UCSD-AML1 (cell line): ENCODE results near the gene AOPEP.
"Not testable (repeated sequence)": the region's sequence is repeated elsewhere in the genome, so short reads cannot be mapped to it uniquely, and the experiment has no call there.

Source experiments
- DNase-seq: peaks from one replicate; lab custom pipeline; 2025; ENCODE audit not compliant: unreplicated experiment; lab: John Stamatoyannopoulos, UW

Gene AOPEP

DNA sequence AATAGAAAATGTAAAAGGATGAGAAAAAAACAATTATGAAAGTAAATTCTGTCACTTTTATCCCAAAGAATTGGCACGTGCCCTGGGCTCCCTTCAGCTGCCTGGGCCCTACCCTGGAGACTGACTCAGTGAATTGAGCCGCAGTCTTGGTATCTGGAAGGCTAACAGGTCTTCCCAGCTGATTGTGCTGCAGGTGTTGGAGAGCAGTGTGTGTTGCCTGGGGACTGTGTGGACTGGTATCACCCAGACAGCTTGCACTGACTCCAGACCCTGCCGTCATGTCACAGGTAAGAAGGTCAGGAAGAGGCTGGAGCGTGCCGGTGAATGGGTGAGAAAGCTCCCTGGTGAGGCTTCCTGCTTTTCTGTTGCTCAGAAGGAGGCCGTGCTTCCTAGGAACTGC lies 83.3 kb downstream of the AOPEP start:
- DNase-seq: no peak

DNA sequence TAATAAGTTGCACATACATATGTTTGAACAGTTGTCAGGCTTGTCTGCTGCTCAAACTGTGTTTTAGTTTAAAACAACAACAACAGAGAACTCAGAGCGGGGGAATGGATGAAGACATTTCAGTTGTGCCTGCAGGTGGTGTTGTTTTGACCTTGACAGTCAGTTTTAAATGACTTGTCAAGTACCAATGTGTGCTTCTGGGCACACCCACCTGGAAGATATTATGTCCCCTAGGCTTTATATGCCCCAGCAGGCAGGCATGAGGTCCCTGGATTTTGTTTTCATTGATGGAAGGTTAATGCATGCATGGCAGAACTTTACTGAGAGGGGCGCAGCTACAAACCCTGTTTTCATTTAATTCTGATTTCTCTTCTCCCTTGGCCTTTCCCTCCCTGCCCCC lies 84.6 kb downstream of the AOPEP start:
- no peak for DNase-seq

DNA sequence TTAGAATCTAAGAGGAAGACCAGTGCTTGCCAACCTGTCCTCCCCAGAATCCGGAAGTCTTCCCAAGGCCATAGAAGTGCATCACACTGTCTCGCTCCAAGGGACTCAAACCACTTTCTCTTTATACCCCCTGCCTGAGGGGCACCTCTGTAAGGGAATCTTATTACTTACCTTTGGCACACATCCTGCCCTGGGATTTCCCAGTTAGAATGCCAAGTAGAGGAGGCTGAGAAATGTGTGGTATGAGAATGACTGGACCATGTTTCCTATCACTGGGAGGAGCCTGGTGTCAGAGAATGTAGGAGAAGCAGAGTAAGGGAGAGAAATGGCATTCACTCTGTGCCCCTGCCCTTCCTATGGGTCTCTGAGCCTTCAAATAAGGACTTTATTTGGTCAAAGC lies 85.8 kb downstream of the AOPEP start:
- DNase-seq: no peak

DNA sequence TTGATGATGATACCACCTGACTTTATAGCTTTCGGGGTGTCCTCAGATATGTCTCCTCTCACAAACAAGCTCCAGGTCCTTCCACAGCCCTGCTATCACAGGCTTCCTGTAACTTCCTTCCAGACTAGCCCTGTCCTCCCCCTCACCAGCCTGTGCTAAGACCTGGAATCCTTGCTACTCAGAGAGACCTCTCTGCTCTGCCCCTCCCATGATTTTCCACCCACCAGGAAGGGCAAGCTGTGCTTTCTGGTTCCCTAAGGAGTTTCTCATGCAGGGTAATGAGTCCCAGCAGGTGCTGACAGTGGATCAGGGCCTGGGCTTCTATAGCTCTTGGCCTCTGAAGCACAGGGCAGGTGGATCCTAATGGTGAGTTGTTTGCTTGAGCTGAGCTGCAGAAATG lies 86.9 kb downstream of the AOPEP start:
- no peak for DNase-seq

DNA sequence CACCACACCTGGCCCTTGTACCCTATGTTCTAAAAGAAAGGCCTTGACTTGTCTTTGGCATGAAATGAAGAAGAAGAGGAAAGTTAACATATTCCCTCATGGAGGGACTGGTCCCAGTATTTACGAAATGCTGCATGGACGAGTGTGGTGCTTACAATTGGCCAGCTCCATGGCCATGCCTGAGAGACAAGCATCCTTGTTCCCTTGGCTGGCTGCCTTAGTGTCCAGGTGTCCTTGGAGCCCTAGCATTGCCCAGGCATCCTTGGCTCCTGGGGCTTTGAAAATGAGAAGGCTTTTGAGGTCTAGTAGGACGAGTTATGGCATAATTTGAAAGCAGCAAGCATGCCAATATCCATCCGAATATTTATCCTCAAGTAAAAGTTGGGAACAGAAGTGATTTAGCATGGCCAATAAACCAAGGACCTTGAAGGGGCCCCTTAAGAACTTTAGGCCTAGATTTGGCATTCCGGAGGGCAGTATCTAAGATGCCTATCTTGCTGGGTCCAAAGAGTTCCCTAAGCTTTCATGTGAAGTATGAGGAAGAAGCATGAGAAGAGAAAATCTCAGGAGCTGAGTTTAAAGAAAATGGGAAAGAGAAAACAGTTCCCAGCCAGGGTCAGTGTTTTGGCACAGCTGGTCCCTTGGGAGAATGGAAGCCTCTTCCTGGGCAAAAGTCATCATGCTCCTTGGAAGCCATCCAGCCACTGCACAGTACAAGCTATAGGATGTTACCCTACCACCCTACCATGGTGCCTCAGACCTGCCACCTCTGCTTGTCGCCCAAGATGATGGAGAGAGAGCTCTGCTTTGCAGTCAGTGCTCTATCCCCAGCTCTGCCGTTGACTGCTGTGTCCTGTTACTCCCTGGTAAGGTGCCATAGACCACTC lies 91.0 kb downstream of the AOPEP start:
- no peak for DNase-seq

DNA sequence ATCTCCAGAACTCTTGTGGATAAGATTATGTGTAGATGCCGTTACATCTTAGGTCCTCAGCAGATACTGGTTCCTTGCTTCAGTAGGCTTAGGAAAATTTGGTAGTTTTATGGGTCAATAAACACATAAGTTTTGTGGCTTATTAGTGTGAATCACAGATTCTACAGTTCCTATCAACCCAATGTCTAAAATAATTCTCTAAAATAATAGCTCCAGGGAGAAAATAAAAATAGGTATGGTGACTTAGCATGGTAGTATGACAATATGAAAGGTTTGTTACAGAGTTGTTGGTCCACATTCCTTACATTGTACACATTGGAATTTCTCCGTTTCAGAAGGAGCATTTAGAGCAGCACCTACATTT lies 91.7 kb downstream of the AOPEP start:
- DNase-seq: no peak

DNA sequence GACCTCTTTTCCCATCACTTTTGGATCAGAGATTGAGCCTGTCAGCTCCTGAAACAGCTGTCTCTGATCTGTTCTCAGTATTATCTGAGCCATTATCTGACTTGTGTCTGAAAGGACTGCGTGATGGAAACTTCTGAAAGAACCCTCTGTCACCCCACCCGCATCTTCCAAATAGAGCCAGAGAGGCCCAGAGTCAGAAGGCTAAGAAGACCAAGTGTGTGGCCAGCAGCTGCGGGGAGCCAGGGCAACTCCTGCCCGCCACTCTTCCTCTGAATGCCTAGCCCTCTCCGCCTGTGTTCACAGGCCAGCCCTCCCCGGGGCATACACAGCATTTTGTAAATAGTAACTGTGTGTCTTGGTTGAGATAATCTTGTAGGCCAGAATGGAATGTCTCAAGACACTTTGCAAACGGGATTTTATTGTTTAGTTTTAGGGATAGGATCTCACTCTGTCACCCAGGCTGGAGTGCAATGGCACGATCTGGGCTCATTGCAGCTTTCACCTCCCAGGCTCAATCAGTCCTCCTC lies 92.7 kb downstream of the AOPEP start:
- DNase-seq: no peak

DNA sequence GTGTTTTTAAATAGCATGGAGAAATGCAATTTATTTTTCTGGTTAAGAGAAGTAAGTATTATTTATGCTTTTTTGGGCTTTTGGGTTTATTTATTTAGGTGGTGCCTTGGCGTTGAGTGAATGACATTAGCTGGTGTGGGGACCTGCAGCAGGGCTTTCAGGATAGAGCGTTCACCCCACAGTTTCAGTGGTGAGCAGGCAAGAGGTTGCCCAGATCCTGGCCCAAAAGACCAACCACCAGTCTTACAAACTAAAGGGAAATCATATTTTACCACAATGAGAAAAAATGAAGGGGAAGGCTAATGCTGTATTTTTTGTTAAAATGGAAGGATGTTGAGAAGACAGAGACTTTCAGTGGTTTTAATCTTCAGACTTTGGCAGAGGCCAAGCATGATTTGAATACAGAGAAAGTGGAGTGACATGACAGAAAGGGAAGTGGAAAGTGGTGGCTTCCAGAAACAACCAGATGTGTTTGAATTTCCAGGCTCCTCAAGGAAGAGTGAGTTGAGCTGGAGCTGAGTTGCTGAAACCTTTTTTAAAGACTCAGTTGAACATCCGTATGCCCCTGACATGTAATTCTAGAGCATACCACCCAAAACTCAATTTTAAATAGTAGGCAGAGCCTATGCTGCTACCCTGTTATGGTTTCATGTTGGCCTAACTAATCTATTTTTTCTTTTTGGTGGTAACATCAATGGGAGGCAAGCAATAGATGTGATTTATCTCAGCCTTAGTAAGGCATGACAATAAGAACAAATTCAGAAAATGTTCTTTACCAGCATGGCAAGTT lies 94.8 kb downstream of the AOPEP start:
- no peak for DNase-seq

DNA sequence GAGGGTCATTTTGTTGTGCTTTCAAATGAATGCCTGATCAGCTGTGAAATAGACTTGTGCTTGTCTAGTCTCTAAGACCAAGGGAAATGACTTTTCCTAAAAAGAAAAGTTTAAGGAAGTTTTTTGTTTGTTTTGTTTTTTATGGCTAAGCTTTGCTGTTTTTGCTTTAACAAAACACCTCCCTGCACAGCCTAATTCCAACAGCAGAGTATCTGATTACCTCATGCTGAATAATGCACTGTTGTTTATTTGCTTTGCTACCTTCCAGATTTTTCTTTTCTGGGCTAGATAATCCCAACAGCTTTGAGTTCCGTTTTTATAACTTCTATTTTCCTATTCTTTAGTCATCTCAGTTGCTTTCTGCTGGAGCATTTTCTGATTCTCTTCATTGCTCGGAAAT lies 95.8 kb downstream of the AOPEP start:
- no peak for DNase-seq

DNA sequence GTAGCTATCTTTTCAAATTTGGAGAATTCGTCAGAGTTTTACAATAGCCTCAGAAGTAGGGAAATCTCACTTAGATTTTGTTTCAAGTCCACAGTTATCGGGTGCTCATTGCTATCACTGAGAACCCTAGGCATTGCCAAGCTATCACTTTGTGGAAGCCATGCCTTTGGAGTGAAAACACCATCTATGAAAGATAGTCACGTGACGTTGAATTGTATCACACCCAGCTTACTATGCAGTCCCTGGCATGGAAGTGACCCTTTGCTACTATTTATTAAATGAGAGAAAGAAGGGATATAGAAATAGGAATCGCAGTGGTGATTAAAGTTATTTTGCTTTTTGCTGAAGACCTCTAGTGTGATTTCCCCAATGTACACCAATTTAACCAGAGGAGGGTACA lies 97.2 kb downstream of the AOPEP start:
- no peak for DNase-seq

DNA sequence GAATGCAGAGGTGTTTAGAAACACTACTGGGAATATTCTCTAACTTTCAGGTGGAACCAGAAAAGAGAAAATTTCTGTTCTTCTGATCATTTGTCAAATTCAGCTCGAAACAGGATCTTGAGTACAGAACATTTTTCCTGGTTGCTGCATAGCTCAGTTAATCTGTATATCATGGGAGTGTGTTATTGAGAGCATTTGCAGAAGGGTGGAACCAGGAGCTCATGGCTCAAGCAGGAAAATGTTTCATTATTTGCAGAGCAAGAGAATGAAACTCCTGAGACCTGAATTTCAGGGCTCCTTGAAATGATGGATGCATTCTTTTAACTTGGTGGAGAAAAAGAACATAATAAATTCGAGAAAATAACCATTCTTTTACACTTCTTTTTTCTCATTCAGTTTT lies 97.9 kb downstream of the AOPEP start:
- no peak for DNase-seq

DNA sequence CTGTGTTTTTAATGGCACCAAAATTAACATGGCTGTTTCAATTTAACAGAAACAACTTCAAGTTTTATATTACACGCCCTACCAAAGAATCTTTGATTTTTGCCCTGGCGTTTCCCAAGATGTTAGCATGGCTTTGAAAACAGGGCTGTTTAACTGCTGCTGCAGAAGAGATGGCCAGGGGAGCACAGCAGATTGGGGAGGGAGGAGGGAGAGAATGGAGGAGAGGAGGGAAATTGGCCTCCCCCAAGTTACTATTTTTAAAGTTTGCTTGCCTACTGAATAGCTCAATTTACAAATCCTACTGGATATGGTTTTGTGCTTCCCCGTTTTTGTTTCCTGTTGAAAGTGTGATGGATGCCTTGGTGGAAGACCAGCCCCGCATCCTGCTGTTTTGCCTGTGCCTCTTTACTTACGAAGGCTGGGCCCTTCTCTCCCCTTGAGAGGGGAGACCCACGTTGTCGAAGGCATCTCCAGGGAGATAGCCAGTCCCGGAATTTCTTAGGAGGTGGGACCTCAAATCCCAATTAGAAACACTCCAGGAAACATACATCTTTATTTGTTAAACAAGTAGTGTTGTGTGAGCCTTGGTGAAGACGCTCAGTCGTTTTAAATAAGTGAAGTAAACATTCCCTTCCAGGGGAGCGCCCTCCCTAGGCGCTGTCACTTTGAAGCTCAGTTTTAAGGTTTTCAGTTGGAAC lies 98.6 kb downstream of the AOPEP start:
- DNase-seq: no peak

DNA sequence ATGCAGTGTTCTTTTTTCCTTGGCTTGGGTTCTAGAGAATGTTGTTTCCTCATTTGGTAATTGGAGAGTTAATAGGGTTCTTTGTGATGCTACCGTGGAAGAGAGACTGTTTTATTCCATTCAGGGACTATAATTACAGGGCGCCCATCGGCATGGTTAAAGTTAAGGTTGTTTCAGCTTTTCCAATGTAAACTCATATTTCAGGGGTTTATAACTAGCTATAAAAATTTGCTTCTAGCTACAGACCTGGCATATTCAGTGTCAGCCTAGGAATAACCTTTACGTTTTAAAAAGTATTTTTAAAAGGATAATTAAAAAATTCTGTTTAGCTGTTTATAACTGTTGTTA lies 99.1 kb downstream of the AOPEP start:
- DNase-seq: no peak

DNA sequence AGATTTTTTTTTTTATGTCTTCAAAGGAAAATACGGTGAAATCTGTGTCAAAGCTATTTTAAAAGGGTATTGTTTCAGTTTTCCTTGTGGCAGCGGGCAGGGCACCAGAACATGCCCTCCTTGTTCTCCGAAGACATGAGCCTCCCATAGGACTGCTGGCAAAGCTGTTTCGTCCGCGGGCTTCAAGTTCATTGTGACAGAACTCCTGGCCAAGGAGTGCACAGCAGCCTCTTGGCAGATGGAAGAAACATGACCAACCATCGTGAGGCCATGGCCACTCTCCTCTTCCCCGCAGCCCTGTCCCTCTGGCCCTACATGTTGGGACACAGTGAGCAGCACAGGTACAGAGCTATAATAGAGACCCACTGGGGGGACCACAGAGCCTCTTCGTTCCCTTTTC lies 99.5 kb downstream of the AOPEP start:
- DNase-seq: no peak

DNA sequence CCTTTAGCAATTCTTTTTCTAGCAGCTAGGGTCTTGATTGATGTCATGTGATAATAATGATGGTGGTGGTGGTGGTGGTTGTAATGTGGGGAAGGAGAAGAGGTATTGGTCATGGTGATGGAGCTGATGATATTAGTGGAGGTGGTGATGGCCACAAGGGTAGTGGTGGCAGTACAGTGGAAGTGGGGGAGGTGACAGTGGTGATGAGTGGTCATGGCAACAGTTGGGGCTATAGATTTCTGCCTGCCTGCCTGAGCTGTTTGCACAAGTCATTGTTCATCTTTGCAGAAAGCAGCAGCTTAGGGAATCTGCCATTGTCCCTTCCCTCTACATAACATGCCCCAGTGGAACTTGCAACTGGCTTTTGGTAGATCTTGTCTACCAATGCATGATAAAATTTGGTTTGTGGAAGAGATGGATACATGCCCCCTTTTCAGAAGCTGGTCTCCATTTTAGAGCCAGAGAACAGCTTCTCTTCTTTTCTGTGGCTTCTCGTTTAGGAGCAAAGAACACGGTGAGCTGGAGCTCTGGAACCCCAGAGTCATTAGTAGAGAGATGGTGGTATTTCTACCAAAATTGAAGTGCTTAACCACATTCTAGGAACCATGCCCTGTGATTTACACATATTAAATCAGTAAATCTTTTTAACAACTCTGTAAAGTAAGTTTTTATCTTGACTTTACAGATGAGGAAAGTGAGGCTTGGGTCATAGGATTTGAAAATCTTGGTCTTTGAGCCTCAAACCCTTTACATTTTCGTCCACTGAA lies 100.3 kb downstream of the AOPEP start:
- DNase-seq: no peak

DNA sequence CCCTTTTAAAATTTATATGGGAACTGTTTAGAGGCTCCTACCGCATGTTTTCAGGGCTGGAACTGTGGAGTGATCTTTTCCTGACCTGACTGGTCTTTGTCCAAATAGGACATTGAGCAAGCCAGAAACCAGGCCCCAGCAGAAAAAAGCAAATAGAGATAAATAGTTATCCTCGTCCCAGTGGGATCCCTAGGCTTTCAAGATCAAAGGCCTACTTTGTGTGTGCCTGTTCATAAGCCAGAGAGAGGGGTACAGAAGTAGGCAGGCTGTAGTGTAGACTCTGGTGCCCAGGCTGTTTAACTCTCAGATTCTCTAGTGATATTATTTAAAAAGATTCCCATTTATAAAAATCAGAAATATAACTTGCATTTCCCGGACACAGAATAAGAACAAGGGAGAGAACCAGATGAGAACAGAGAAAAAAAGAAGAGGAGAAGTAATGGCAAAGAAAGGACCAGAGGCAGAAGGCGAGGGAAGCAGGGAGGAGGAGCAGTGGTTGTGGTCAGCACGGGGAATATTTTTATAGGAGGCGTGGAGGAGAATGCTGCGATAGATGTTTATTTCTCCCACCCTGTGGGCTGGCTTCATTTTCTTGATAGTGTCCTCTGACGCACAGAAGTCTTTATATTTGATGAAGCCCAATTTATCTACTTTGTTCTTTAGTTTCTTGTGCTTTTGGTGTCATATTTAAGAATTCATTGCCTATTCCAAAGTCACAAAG lies 101.2 kb downstream of the AOPEP start:
- DNase-seq: no peak

DNA sequence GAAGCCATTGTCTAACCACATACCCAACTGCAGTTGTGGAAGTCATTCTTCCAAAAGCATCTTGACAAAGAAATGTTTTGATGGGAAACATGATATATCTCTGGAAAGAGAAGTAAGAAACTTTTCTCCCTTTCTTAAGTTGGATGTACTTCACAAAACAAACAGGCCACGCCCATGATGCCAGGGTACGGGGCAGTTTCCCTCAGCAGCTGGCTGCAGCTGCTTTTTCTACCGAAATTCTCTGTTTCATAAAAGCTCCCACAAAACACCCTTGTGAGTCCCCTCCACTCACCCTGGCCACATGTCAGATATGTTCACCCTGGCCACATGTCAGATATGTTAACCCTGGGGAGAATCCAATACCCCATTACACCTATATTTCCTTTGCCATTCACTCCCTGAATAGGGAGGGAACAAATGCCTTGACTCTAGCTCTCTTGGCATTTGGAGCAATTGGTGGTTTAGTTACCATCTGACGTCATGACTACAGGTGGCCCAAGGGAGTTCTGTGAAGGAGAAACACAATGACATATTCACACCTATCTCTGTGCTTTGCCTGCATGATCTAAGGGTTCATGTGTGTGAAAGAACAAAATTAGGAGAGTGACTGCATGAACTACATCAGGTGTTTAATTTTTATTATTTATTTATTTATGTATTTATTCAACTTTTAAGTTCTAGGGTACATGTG lies 103.0 kb downstream of the AOPEP start:
- no peak for DNase-seq

DNA sequence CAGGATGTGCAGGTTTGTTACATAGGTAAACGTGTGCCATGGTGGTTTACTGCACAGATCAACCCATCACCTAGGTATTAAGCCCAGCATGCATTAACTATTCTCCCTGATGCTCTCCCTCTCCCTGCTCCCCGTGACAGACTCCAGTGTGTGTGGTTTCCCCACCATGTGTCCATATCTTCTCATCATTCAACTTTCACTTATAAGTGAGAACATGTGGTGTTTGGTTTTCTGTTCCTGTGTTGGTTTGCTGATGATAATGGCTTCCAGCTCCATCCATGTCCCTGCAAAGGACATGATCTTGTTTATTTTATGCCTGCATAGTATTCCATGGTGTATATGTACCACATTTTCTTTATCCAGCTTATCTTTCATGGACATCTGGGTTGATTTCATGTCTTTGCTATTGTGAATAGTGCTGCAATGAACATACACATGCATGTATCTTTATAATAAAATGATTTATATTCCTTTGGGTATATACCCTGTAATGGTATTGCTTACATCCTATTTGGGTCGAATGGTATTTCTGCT lies 103.6 kb downstream of the AOPEP start:
- DNase-seq: not testable (repeated sequence)

DNA sequence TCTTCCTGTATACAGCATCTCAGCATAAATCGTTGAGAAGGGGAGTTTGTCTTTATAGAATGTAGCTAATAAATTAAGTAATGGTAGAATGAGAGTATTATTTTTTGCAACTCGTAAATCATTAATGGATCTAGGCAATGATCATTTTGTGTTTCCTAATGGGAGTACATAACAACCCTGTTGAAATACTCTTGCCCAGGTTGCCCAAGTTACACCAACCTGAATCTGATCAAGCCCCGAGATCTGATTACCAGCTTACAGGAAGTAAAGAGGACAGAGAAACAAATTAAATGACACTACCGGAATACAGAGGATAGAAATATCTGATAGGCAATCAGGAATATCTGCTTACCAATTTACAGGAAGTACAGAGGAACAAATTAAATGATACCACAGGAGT lies 107.3 kb downstream of the AOPEP start:
- no peak for DNase-seq
